Psoas muscle (tissue), 8 donors: ENCODE measurements around the gene NFE2L2. TPM values are rescaled to one million over a fixed set of nuclear protein-coding genes. Genes with fewer than 3 reads are reported as not detected.
"Not testable (repeated sequence)": the region's sequence is repeated elsewhere in the genome, so short reads cannot be mapped to it uniquely, and the experiment has no call there.

Experiments
- ATAC-seq, 4 donors: fragments of 200-7000 bp; cut with Tn5 transposase; one replicate each; pipeline ENCODE4 v1.9.1; 2020; ENCODE audit warnings: moderate library complexity in 3 of 4, mild to moderate bottlenecking in 2 of 4
- DNase-seq, 2 donors: peaks; one replicate each; pipeline ENCODE4 v3.0.0-alpha.2; 2020
- H3K27ac ChIP-seq: fragments of 200-600 bp; one replicate; pipeline ENCODE4 v1.8.0; 2022
- H3K27me3 ChIP-seq, 3 donors: fragments of 200-600 bp in 1 of 3; one replicate each; pipeline versions ENCODE4 v1.6.1 to v1.8.0; 2013 to 2022; ENCODE audit warnings: low read length in 2 of 3, mild to moderate bottlenecking in 2 of 3, moderate library complexity in 1 of 3; ENCODE audit not compliant: insufficient read depth in 3 of 3
- H3K36me3 ChIP-seq, 2 donors: fragments of 200-600 bp in 1 of 2; one replicate each; pipeline versions ENCODE4 v1.6.1 to v1.8.0; 2013 to 2022; ENCODE audit warnings: low read depth in 1 of 2, mild to moderate bottlenecking in 1 of 2, moderate library complexity in 1 of 2; ENCODE audit not compliant: insufficient read depth in 1 of 2
- H3K4me1 ChIP-seq: fragments of 200-600 bp; one replicate; pipeline ENCODE4 v1.8.0; 2022
- H3K4me3 ChIP-seq: fragments of 200-600 bp; one replicate; pipeline ENCODE4 v1.8.0; 2022; ENCODE audit warnings: mild to moderate bottlenecking
- H3K9me3 ChIP-seq: fragments of 200-600 bp; one replicate; pipeline ENCODE4 v1.8.0; 2022
- WGBS, 3 donors: extraction: QIAGEN DNeasy Blood & Tissue Kit; methylation state at CpG; one replicate each; pipeline versions ENCODE4 v1.1.6 to v1.1.7; 2013; 5-methylcytosine and 5-hydroxymethylcytosine counted together
- intact Hi-C, 2 donors: fragments of 100-400 bp; cut with DNase I; formaldehyde crosslinking; loops; one replicate each; pipeline versions ENCODE4 v1.11.0 to v1.14.2; 2022
- polyA plus RNA-seq, 3 donors: library from polyadenylated mRNA; stranded (reverse); fragments of 200-250 nt; gene quantifications; one replicate each; pipeline ENCODE4 v1.2.3, GENCODE V29; 2013
- total RNA-seq, 4 donors: library from RNA; stranded (reverse); fragmentation: NEBNext Ultra II Directional in 2 of 4; extraction: Animal tissue kit (Norgen Biotek cat#: 25700) in 2 of 4; gene quantifications; one replicate each; pipeline versions ENCODE4 v1.2.1 to v1.2.4, GENCODE V29; 2021 to 2023
- TF ChIP-seq, protein P1 (sequence below): fragments of 200-600 bp; IDR thresholded peaks from one replicate; pipeline ENCODE4 v1.8.0; 2022; ENCODE audit warnings: antibody characterized with exemption
- donor health status: healthy with polysubstance abuse.
- donor health status: DM: no; HTN: no; CAD: no; lungs with moderate emphysema.
- donor health status: Bipolar disorder and iron deficiency.
- donor health status: healthy.
- donor health status: DM: yes; HTN: yes; CAD: no.
- donor health status: DM: no; HTN: no; CAD: no.
- donor health status: DM: no; HTN: no; CAD: no.
- donor health status: DM: yes; HTN: yes; CAD: no.

The NFE2L2 gene
- total and polyA plus RNA-seq, 7 donors, result 42.4 to 127 (median 56.6) TPM

DNA sequence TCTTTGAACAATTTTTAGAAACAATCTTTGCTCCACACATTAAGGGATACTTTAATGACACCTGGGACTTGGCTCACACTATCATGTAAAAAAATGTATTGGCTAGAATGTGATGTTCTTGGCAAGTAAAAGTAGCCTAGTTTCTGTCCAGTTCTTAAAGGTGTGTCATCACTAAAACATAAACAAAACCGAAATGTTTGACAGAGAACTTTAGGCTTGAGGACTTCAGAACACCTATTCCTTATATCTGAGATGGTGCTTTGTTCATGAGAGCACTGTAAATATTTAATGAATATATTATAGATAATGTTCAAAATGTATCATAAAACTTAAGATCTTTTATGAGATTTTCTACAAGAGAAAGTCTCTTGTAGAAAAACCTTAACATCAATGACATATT is 71.7 kb downstream of the NFE2L2 start:
- no peaks in the 10 kb centered on the region for H3K4me1 ChIP-seq
- no peaks in the 10 kb centered on the region for H3K9me3 ChIP-seq
- WGBS, 3 donors, result 87 to 93% (median 88%) methylated on average over 1 of the region's 1 CpG
- intact Hi-C loops, result no loop called here
- no peak overlapping the region for H3K27ac ChIP-seq
- no peaks in the 10 kb centered on the region for H3K27me3 ChIP-seq
- DNase-seq (no peak), ATAC-seq (no peak)
- H3K4me3 ChIP-seq, result no peak overlapping the region
- TF ChIP-seq, protein P1, sequence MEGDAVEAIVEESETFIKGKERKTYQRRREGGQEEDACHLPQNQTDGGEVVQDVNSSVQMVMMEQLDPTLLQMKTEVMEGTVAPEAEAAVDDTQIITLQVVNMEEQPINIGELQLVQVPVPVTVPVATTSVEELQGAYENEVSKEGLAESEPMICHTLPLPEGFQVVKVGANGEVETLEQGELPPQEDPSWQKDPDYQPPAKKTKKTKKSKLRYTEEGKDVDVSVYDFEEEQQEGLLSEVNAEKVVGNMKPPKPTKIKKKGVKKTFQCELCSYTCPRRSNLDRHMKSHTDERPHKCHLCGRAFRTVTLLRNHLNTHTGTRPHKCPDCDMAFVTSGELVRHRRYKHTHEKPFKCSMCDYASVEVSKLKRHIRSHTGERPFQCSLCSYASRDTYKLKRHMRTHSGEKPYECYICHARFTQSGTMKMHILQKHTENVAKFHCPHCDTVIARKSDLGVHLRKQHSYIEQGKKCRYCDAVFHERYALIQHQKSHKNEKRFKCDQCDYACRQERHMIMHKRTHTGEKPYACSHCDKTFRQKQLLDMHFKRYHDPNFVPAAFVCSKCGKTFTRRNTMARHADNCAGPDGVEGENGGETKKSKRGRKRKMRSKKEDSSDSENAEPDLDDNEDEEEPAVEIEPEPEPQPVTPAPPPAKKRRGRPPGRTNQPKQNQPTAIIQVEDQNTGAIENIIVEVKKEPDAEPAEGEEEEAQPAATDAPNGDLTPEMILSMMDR, result no peak
- no peaks in the 10 kb centered on the region for H3K36me3 ChIP-seq

DNA sequence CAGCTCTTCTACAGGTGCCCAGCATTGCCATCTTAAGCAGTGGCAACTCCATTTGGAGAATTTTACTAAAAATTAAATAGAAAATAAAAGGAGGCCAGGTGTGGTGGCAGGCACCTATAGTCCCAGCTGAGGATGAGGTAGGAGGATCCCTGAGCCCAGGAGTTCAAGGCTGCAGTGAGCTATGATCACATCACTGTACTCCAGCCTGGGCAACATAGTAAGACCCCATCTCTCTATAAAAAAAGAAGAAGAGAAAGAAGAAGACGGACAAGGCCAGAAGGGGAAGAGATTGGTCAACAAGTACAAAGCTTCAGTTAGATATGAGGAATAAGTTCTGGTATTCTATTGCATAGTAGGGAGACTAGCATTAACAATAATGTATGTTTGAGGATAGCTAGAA is 73.6 kb downstream of the NFE2L2 start:
- Histone ChIP-seq H3K9me3 (no peaks in the 10 kb centered on the region), H3K4me1 (no peaks in the 10 kb centered on the region), H3K27ac (no peak overlapping the region), H3K27me3 (no peaks in the 10 kb centered on the region), H3K4me3 (no peak overlapping the region), H3K36me3 (no peaks in the 10 kb centered on the region)
- ATAC-seq, result no peak
- no peak for DNase-seq
- TF ChIP-seq, protein P1, result no peak
- intact Hi-C loops, result no loop called here
- WGBS, 3 donors, result 89 to 100% (median 91%) methylated on average over 1 of the region's 1 CpG

DNA sequence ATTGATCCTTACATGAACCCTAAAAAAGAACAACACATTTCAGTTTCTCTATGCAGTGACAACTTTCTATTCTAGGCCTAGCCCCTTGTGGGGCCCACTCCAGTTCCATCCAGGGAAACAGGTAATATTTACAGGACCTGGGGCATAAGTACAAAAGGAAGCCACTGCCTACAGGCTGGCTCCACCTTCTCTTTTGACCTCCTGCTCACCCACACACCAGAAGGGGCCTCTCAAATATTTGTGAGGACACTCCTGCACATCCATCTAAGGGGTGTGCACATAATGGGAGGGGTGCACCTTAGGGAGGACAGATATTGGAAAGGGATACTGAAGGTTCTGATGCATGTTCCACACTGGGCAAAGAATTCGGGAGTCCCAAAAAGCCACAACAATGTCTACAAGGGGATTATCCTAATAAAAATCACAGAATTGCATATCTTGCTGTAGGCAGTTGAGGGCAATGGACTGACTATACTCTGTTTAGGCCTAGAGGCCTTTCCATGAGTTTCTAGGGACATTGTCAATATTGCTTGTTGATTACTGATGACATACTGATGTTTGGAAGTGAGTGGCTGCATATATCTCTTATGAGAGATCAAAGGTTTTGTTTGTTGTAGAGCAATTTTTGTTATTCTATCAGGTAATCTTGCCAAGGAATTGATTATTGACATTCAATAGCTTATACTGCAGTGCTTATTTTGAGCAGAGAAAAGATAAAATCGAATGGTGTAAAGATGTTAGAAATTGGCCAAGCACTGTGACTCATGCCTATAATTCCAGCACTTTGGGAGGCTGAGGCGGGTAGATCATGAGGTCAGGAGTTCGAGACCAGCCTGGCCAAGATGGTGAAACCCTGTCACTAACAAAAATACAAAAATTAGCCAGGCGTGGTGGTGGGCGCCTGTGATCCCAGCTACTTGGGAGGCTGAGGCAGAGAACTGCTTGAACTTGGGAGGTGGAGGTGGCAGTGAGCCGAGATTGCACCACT is 75.8 kb downstream of the NFE2L2 start:
- ATAC-seq, result no peak
- intact Hi-C loops, result no loop called here
- TF ChIP-seq, protein P1, result no peak
- no peaks in the 10 kb centered on the region for H3K4me1 ChIP-seq
- no peak for DNase-seq
- no peaks in the 10 kb centered on the region for H3K27me3 ChIP-seq
- 89 to 94% (median 91%) methylated on average over 7 of the region's 7 CpGs for WGBS, 3 donors
- no peaks in the 10 kb centered on the region for H3K36me3 ChIP-seq
- H3K4me3 ChIP-seq, result no peak overlapping the region
- no peak overlapping the region for H3K27ac ChIP-seq
- H3K9me3 ChIP-seq, result no peaks in the 10 kb centered on the region

DNA sequence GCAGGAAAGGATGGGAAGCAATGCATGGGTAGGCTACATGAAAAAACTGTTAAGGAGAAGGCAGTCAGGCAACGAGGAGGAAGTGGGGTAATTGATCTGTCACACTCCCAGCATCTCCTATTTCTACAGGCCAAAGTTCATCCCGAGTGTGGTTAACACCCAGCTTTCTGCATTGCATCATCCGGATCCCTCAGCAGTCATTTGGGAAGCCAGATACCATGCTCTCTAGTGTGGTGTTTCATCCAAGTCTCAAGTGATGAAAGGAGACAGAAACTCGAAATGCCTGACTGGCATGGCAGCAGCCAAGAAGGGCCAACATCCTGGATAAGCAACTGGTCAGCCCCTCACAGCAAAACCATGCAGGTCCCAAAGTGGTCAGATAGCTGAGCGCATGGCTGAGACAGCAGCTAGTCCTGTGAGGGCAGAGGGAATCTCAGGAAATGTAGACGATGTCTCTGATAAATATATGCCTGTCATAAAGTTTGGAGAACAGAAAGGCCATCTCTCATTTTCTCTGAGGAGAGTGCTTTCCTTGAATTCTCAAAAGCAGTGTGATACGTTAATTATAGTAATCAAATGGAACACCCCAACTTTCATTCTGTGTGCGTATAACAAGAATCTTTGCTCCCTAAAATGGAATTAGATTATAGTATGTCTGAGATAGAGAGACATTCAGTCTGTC is 76.8 kb downstream of the NFE2L2 start:
- no peak for DNase-seq
- intact Hi-C loops, result no loop called here
- 42 to 50% (median 43%) methylated on average over 8 of the region's 8 CpGs for WGBS, 3 donors

DNA sequence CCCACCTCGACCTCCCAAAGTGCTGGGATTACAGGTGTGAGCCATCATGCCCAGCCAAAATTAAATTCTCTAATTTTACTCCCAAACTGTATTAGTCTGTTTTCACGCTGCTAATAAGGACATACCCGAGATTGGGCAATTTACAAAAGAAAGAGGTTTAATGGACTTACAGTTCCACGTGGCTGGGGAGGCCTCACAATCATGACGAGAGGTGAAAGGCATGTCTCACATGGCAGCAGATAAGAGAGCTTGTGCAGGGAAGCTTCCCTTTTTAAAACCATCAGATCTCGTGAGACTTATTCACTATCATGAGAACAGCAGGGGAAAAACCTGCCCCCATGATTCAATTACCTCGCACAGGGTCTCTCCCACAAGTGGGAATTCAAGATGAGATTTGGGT is 78.5 kb downstream of the NFE2L2 start:
- H3K36me3 ChIP-seq, intact Hi-C loops, H3K27me3 ChIP-seq, ATAC-seq, DNase-seq, H3K4me3 ChIP-seq, H3K27ac ChIP-seq, H3K4me1 ChIP-seq, H3K9me3 ChIP-seq: not testable (repeated sequence)
- 76 to 81% (median 80%) methylated on average over 7 of the region's 7 CpGs for WGBS, 3 donors

More for the DNA sequence above, 76.8 kb downstream of the NFE2L2 start:
- H3K4me1 ChIP-seq, result no peaks in the 10 kb centered on the region
- no peaks in the 10 kb centered on the region for H3K9me3 ChIP-seq
- no peak overlapping the region for H3K4me3 ChIP-seq
- no peak overlapping the region for H3K27ac ChIP-seq
- no peaks in the 10 kb centered on the region for H3K27me3 ChIP-seq
- TF ChIP-seq, protein P1, result no peak
- ATAC-seq, result peak; percentile 90 to 96 (median 94)
- no peaks in the 10 kb centered on the region for H3K36me3 ChIP-seq
